Body of pancreas (tissue), 4 donors: Measurements from ENCODE around the gene KCTD5.

Experiments
- CTCF ChIP-seq, 7 experiments: fragments of 450-650 bp in 4 of 7; fragments of 200-600 bp in 3 of 7; sonication (generic) in 3 of 7; IDR thresholded peaks; one replicate each; pipeline ENCODE4 v1.5.1; 2016 to 2019; ENCODE audit warnings: antibody characterized with exemption in 7 of 7
- POLR2A ChIP-seq, 3 donors: fragments of 450-650 bp; IDR thresholded peaks; one replicate each; pipeline ENCODE4 v1.6.1; 2016; ENCODE audit warnings: antibody characterized with exemption in 3 of 3, mild to moderate bottlenecking in 2 of 3

GRCh38 chr16:2715966-2716885, 33.9 kb downstream of the KCTD5 start:
- TF ChIP-seq CTCF (IDR thresholded peaks at IDR 0.05) = no peak
- no peak for TF ChIP-seq POLR2A (IDR thresholded peaks at IDR 0.05)
